Liver (tissue), 9 donors: ENCODE results near the gene MAD2L2. TPM values are rescaled to one million over a fixed set of nuclear protein-coding genes. Genes with fewer than 3 reads are reported as not detected.

Experiments used
- DNase-seq: peaks from one replicate; pipeline ENCODE4 v3.0.0-alpha.2; 2017; ENCODE audit warnings: low spot score
- H3K27ac ChIP-seq, 2 donors: one replicate each; pipeline ENCODE4 v1.7.0; 2013; ENCODE audit warnings: inconsistent platforms in 2 of 2, low read length in 2 of 2, control low read depth in 1 of 2, low read depth in 1 of 2, mild to moderate bottlenecking in 1 of 2
- H3K27me3 ChIP-seq, 4 donors: one replicate each; pipeline versions ENCODE4 v1.6.1 to v1.7.0; 2013; ENCODE audit warnings: low read length in 3 of 4, inconsistent platforms in 1 of 4, mild to moderate bottlenecking in 1 of 4, moderate library complexity in 1 of 4; ENCODE audit not compliant: control insufficient read depth in 4 of 4, insufficient read depth in 4 of 4
- H3K36me3 ChIP-seq, 4 donors: one replicate each; pipeline versions ENCODE4 v1.6.1 to v1.7.0; 2013; ENCODE audit warnings: low read length in 3 of 4, mild to moderate bottlenecking in 3 of 4, low read depth in 1 of 4, moderate library complexity in 1 of 4; ENCODE audit not compliant: control insufficient read depth in 4 of 4, insufficient read depth in 3 of 4
- H3K4me1 ChIP-seq, 4 donors: one replicate each; pipeline versions ENCODE4 v1.6.1 to v1.7.0; 2013; ENCODE audit warnings: low read length in 3 of 4, mild to moderate bottlenecking in 3 of 4, moderate library complexity in 1 of 4; ENCODE audit not compliant: control insufficient read depth in 4 of 4, insufficient read depth in 4 of 4
- H3K4me3 ChIP-seq, 3 donors: one replicate each; pipeline versions ENCODE4 v1.6.1 to v1.7.0; 2013; ENCODE audit warnings: low read length in 3 of 3, control low read depth in 1 of 3, low read depth in 1 of 3, mild to moderate bottlenecking in 1 of 3
- H3K9ac ChIP-seq, 2 donors: one replicate each; pipeline ENCODE4 v1.7.0; 2013; ENCODE audit warnings: low read length in 2 of 2, mild to moderate bottlenecking in 2 of 2, moderate library complexity in 2 of 2, control low read depth in 1 of 2, low read depth in 1 of 2
- H3K9me3 ChIP-seq, 4 donors: one replicate each; pipeline versions ENCODE4 v1.6.1 to v1.7.0; 2013; ENCODE audit warnings: low read length in 3 of 4; ENCODE audit not compliant: control insufficient read depth in 4 of 4
- ATF3 ChIP-seq: IDR thresholded peaks from 2 replicates; pipeline ENCODE4 v1.6.1; 2016; ENCODE audit warnings: antibody characterized with exemption
- CTCF ChIP-seq: fragments of 150-350 bp; IDR thresholded peaks from 2 replicates; pipeline ENCODE4 v1.5.1; 2017; ENCODE audit warnings: improper control_type of control experiment, low read depth, low read length; ENCODE audit not compliant: missing input control
- EGR1 ChIP-seq, 2 donors: IDR thresholded peaks; 2 replicates each; pipeline ENCODE4 v1.6.1; 2016 to 2018; ENCODE audit warnings: antibody characterized with exemption in 2 of 2, low read depth in 2 of 2
- FOXA1 ChIP-seq: IDR thresholded peaks from 2 replicates; pipeline ENCODE4 v1.6.1; 2016; ENCODE audit warnings: antibody characterized with exemption
- FOXA2 ChIP-seq: IDR thresholded peaks from 2 replicates; pipeline ENCODE4 v1.6.1; 2016; ENCODE audit warnings: antibody characterized with exemption
- GABPA ChIP-seq, 2 donors: IDR thresholded peaks in 1 of 2; conservative IDR thresholded peaks in 1 of 2; 2 replicates each; pipeline ENCODE4 v1.6.1; 2016; ENCODE audit warnings: antibody characterized with exemption in 2 of 2, mild to moderate bottlenecking in 1 of 2, moderate library complexity in 1 of 2
- HNF4A ChIP-seq, 2 donors: conservative IDR thresholded peaks; 2 replicates each; pipeline ENCODE4 v1.6.1; 2016; ENCODE audit warnings: antibody characterized with exemption in 2 of 2, mild to moderate bottlenecking in 2 of 2
- HNF4G ChIP-seq: IDR thresholded peaks from 2 replicates; pipeline ENCODE4 v1.6.1; 2016; ENCODE audit warnings: antibody characterized with exemption
- JUND ChIP-seq, 2 donors: IDR thresholded peaks; 2 replicates each; pipeline ENCODE4 v1.6.1; 2016; ENCODE audit warnings: antibody characterized with exemption in 2 of 2
- NR2F2 ChIP-seq: IDR thresholded peaks from 2 replicates; pipeline ENCODE4 v1.6.1; 2016; ENCODE audit warnings: antibody characterized with exemption
- RAD21 ChIP-seq, 2 donors: IDR thresholded peaks; 2 replicates each; pipeline ENCODE4 v1.6.1; 2016; ENCODE audit warnings: antibody characterized with exemption in 2 of 2, mild to moderate bottlenecking in 2 of 2
- RXRA ChIP-seq, 2 donors: IDR thresholded peaks; 2 replicates each; pipeline ENCODE4 v1.6.1; 2017 to 2018; ENCODE audit warnings: antibody characterized with exemption in 2 of 2, mild to moderate bottlenecking in 1 of 2
- SP1 ChIP-seq: IDR thresholded peaks from 2 replicates; pipeline ENCODE4 v1.6.1; 2018; ENCODE audit warnings: antibody characterized with exemption, mild to moderate bottlenecking
- TAF1 ChIP-seq: conservative IDR thresholded peaks from 2 replicates; pipeline ENCODE4 v1.6.1; 2016; ENCODE audit warnings: antibody characterized with exemption, mild to moderate bottlenecking
- YY1 ChIP-seq: IDR thresholded peaks from 2 replicates; pipeline ENCODE4 v1.6.1; 2016; ENCODE audit warnings: antibody characterized with exemption, mild to moderate bottlenecking
- WGBS: extraction: QIAGEN DNeasy Blood & Tissue Kit; methylation state at CpG from one replicate; pipeline ENCODE4 v1.1.7; 2013; 5-methylcytosine and 5-hydroxymethylcytosine counted together
- polyA plus RNA-seq, 2 donors: library from polyadenylated mRNA; stranded (reverse) in 1 of 2; unstranded in 1 of 2; fragments of 200-250 nt in 1 of 2; fragments of >200 nt in 1 of 2; fragmentation: Nextera tagmentation in 1 of 2; extraction: Ambion mirVana in 1 of 2; gene quantifications; one replicate each; pipeline versions ENCODE4 v1.2.1 to v1.2.3, GENCODE V29; 2013 to 2015
- total RNA-seq, 2 donors: library from RNA; depleted of rRNA; stranded (reverse); fragments of >200 nt; gene quantifications; one replicate each; pipeline ENCODE4 v1.2.3, GENCODE V29; 2014
- TF ChIP-seq, protein P1 (sequence below): IDR thresholded peaks from 2 replicates; pipeline ENCODE4 v1.6.1; 2016; ENCODE audit warnings: antibody characterized with exemption
- TF ChIP-seq, protein P2 (sequence below): IDR thresholded peaks from 2 replicates; pipeline ENCODE4 v1.6.1; 2016; ENCODE audit warnings: antibody characterized with exemption, mild to moderate bottlenecking
- TF ChIP-seq, protein P3 (sequence below): IDR thresholded peaks from 2 replicates; pipeline ENCODE4 v1.6.1; 2016; ENCODE audit warnings: antibody characterized with exemption
- donor health status: healthy.
- donor health status: healthy.
- donor health status: healthy.
- donor health status: healthy.
- donor health status: healthy.

Gene MAD2L2
- total and polyA plus RNA-seq, 4 donors, result 17.5 to 43.1 (median 31.9) TPM

DNA sequence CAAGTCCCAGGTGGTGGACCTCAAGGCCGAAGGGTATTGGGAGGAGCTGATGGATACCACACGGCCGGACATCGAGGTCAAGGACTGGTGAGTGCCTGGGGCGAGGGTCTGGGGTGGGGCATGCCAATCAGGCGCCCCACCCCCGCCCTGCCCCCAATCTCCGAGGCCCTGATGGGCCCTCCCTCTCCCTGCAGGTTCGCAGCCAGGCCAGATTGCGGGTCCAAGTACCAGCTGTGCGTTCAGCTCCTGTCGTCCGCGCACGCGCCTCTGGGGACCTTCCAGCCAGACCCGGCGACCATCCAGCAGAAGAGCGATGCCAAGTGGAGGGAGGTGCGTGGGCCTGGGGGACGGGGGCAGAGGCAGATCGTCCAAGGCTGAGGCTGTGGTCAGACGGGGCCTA is 22.4 kb downstream of the MAD2L2 start:
- Histone ChIP-seq H3K9me3 (no peaks in the 10 kb centered on the region), H3K36me3 (peaks cover 0 to 5% (median 1%) of the 10 kb centered on the region in 4 donors), H3K27me3 (no peaks in the 10 kb centered on the region), H3K9ac (no peak overlapping the region), H3K4me1 (peaks cover 0 to 17% (median 8%) of the 10 kb centered on the region in 4 donors), H3K27ac (no peak overlapping the region), H3K4me3 (no peak overlapping the region)
- no peak for TF ChIP-seq GABPA (IDR thresholded peaks at IDR 0.05 in 1 of 2, conservative IDR thresholded peaks at IDR 0.05 in 1 of 2)
- TF ChIP-seq SP1, result no peak
- no peak for TF ChIP-seq RXRA (IDR thresholded peaks at IDR 0.05)
- TF ChIP-seq HNF4G, result no peak
- TF ChIP-seq, protein P1, sequence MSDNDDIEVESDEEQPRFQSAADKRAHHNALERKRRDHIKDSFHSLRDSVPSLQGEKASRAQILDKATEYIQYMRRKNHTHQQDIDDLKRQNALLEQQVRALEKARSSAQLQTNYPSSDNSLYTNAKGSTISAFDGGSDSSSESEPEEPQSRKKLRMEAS, result no peak
- TF ChIP-seq JUND (IDR thresholded peaks at IDR 0.05), result no peak
- TF ChIP-seq, protein P2, sequence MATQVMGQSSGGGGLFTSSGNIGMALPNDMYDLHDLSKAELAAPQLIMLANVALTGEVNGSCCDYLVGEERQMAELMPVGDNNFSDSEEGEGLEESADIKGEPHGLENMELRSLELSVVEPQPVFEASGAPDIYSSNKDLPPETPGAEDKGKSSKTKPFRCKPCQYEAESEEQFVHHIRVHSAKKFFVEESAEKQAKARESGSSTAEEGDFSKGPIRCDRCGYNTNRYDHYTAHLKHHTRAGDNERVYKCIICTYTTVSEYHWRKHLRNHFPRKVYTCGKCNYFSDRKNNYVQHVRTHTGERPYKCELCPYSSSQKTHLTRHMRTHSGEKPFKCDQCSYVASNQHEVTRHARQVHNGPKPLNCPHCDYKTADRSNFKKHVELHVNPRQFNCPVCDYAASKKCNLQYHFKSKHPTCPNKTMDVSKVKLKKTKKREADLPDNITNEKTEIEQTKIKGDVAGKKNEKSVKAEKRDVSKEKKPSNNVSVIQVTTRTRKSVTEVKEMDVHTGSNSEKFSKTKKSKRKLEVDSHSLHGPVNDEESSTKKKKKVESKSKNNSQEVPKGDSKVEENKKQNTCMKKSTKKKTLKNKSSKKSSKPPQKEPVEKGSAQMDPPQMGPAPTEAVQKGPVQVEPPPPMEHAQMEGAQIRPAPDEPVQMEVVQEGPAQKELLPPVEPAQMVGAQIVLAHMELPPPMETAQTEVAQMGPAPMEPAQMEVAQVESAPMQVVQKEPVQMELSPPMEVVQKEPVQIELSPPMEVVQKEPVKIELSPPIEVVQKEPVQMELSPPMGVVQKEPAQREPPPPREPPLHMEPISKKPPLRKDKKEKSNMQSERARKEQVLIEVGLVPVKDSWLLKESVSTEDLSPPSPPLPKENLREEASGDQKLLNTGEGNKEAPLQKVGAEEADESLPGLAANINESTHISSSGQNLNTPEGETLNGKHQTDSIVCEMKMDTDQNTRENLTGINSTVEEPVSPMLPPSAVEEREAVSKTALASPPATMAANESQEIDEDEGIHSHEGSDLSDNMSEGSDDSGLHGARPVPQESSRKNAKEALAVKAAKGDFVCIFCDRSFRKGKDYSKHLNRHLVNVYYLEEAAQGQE, result no peak
- no peak for TF ChIP-seq HNF4A (conservative IDR thresholded peaks at IDR 0.05)
- no peak for TF ChIP-seq EGR1 (IDR thresholded peaks at IDR 0.05; ENCODE audit: low read depth in 2 of 2)
- TF ChIP-seq NR2F2, result no peak
- no peak for TF ChIP-seq ATF3
- no peak for TF ChIP-seq CTCF
- TF ChIP-seq, protein P3, sequence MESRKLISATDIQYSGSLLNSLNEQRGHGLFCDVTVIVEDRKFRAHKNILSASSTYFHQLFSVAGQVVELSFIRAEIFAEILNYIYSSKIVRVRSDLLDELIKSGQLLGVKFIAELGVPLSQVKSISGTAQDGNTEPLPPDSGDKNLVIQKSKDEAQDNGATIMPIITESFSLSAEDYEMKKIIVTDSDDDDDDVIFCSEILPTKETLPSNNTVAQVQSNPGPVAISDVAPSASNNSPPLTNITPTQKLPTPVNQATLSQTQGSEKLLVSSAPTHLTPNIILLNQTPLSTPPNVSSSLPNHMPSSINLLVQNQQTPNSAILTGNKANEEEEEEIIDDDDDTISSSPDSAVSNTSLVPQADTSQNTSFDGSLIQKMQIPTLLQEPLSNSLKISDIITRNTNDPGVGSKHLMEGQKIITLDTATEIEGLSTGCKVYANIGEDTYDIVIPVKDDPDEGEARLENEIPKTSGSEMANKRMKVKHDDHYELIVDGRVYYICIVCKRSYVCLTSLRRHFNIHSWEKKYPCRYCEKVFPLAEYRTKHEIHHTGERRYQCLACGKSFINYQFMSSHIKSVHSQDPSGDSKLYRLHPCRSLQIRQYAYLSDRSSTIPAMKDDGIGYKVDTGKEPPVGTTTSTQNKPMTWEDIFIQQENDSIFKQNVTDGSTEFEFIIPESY, result no peak
- TF ChIP-seq YY1, result no peak
- no peak for TF ChIP-seq FOXA1
- no peak for TF ChIP-seq TAF1
- no peak for TF ChIP-seq RAD21 (IDR thresholded peaks at IDR 0.05)
- no peak for TF ChIP-seq FOXA2
- DNase-seq, result no peak
- WGBS, result 94% methylated on average over 23 of the region's 23 CpGs
